Caki2 (cell line): ENCODE data around the gene LRRC73. TPM values are rescaled to one million over a fixed set of nuclear protein-coding genes. Genes with fewer than 3 reads are reported as not detected.

ENCODE experiments used
- DNase-seq: peaks from one replicate; pipeline ENCODE4 v3.0.0-alpha.2; 2015; ENCODE audit warnings: low read depth
- in situ Hi-C: cut with HindIII; loops from 2 replicates; pipeline ENCODE4 v1.10.0; 2016; ENCODE audit warnings: low sequenced_read_pairs, low pct_unique_long_range_greater_than_20kb, mixed read lengths
- total RNA-seq: library from RNA; depleted of rRNA; stranded (reverse); fragments of >200 nt; shearing (Covaris generic); gene quantifications from 2 replicates; pipeline ENCODE4 v1.2.3, GENCODE V29; 2014; ENCODE audit warnings: low replicate concordance

The LRRC73 gene
- total RNA-seq, 1 experiment from 2014 or later: 0.20 TPM

GRCh38 chr6:43496370-43497128 lies 13.6 kb downstream of the LRRC73 start:
- in situ Hi-C loops: no loop called here
- DNase-seq: no peak

- in situ Hi-C loops: no loop called here
- DNase-seq: no peak
Observed at GRCh38 chr6:43495409-43495941, 14.7 kb downstream of the LRRC73 start.

DNA sequence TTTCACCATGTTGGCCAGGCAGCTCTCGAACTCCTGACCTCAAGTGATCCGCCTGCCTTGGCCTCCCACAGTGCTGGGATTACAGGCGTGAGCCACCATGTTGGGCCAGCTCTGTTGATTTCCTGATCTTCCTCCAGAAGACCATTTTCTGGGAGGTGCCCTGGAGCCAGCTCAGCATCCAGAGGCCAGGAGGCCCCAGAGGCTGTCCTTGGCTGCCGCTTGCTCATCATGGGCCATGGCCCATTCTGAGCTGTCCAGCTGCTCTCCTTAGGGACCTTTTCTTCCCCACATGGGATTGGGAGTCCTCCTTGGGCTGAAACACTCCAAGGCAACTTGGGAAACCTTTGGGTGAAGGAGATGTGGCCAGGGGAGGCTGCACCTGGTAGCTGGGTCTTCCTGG lies 15.4 kb downstream of the LRRC73 start:
- in situ Hi-C loops: no loop called here
- no peak for DNase-seq

GRCh38 chr6:43494321-43494720 lies 15.8 kb downstream of the LRRC73 start:
- DNase-seq: no peak
- in situ Hi-C loops: no loop called here

DNA sequence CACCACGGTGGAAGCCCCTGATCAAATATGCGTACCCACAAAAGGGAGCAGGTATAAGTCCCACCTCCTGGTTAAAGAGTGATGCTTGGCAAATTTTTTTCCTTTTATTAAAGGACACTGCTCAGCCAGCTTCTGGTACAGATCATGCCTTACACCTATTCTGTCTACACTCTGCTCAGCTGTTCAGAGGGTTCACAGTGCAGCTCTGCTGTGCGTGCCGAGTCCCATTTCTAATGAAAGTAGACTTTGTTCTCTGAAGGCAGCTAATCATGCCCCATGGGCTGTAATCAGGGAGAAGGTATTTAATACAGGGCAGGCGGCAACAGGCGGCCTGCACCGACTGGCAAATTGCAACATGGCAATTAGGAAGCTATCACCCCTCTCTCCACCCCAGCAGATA lies 16.3 kb downstream of the LRRC73 start:
- no peak for DNase-seq
- in situ Hi-C loops: no loop called here

DNA sequence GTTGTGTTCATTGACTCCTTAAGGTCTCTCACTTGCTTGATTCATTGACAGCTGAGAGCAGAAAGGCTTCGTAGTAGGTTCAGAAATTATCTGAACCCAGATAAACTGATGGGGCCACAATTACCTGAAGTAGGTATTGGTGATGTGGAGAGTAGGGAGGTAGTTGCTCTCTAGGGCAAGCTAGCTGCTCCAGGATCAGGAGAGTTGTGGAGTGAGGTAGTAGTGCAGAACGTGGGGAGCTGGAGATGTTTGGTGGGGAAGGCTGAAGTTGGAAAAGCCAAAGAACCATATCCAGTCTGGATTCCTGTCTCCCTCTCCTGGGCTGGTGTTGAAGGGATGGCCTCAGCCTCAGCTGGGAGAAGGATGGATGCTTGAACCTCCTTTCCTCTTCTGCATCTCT lies 16.9 kb downstream of the LRRC73 start:
- in situ Hi-C loops: no loop called here
- no peak for DNase-seq

- in situ Hi-C loops: no loop called here
- DNase-seq: no peak
Observed at GRCh38 chr6:43492673-43493072, 17.5 kb downstream of the LRRC73 start.

GRCh38 chr6:43491750-43492661 lies 18.1 kb downstream of the LRRC73 start:
- in situ Hi-C loops: no loop called here
- DNase-seq: no peak

GRCh38 chr6:43490523-43490939 lies 19.6 kb downstream of the LRRC73 start:
- DNase-seq: no peak
- in situ Hi-C loops: no loop called here

DNA sequence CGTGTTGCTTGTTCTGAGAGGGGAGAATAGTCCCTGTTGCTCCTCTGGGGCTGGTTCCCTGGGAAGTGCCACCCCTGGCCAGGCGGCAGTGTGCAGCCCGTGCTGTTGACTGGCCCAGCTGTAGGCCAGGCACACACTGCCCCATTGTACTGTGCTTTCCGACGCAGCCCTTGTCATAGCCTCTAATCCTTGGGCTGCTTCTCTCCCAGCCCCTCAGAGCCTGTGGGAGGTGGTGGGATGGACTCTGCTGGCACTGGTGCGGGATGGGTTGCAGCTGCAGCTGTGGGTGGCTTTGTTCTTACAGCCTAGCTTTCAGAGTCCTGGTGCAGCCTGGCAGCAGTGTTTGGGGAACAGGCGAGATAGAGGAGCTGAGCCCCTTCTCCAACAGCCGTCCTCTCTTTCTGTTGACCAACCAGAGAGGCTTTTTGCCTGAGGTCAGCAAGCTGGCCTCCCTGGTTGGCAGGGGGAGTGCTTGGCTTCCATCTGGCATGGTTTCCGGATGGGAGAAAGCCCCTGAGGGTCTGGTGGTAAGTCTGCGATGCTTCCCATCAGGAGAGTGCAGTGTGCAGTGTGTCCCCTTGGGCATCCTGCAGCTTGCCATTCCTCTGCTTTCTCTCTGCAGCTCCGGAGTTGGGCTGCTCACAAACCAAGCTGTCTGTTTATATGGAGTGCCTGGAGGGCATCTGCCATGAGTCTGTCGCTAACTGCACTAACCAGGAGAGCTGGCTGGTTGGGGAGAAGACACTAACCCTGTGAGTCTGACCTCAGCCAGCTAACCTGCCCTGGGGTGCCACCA lies 20.7 kb downstream of the LRRC73 start:
- DNase-seq: no peak
- in situ Hi-C loops: no loop called here

DNA sequence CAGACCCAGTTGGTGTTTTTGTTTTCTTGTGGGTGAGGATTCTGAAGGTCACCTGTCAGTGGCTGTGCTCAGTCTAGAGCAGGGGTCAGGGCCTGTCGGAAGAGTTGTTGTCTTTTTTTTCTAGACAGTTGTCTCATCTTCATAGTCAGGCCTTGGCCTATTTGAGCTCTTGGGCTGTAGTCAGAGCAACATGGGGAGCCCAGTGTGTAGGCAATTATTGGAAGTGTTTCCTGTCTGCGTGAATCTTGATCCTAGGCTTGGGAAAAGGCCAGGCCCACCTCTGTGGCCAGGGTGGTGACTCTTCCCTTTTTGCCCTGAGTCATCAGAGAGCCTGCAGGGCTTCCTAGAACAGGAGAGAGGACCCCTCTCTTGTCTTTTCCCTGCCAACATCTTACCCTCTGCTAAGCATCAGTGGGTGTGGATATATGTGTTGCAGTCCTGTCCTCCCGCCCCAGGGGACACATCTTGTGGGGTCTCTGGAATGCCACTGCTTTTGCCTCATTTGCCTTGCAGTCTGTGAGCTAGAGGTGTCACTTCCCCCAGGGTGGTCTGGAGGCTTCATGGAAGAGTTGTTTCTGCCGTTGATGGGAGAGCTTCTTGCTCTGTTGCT lies 21.4 kb downstream of the LRRC73 start:
- in situ Hi-C loops: no loop called here
- DNase-seq: no peak

- in situ Hi-C loops: no loop called here
Observed at GRCh38 chr6:43481591-43482236, 28.4 kb downstream of the LRRC73 start.

GRCh38 chr6:43481075-43481474 lies 29.1 kb downstream of the LRRC73 start:
- in situ Hi-C loops: no loop called here
- no peak for DNase-seq

More at GRCh38 chr6:43481591-43482236, 28.4 kb downstream of the LRRC73 start:
- peak; percentile 35 for DNase-seq

DNA sequence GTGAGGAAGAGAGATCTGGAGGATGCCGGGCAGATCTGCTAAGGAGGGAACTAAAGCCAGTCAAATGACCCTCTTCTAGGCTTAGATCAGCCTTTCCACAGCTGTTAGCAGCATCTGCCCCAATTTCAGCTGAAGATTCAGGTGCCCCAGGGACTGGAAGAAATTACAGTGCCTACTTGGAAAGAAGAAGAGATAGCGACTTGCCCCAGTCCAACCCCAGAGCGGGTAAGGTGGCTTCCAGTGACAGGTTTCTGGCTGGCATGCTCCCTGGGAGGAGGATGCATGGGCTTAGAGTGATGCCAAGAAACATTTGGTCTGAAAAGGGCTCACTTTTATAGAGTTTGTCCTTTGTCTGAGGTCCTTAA lies 32.2 kb downstream of the LRRC73 start:
- in situ Hi-C loops: no loop called here
- DNase-seq: no peak

DNA sequence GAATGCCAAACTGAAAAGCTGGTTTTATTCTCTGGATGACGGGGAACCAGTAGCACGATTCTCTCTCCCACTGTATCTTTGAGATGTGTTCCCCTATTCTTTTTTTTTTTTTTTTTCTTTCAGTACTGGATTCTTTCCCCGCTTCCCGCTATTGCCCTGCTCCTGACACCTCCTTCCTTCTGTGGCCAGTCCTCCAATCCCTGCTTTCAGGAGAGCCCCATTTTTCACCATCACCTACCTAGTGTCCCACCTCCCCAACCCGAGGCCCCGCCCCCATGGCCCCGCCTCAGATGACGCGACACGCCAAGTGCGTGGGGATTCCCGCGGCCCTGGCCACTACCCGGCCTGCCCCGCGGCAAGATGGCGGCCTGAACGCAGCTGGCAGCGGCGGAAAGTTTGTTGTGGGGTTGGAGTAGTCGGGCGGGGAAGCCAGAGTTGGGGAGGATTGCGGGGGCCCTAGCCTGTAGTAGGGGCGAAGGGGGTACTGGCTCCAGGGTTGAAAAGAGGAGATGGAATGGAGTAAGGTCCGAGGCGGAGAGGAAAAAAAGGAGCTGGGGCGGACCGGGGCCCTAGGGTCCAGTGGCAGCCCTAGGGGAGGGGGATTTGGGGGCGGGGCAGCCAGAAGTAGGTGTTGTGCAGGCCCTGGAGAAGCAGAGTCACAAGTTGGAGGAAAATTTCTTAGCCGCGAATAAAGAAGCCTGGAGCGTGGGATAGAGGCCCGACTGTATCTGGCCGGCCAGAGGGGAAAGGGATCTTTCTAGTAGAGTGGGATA lies 32.7 kb downstream of the LRRC73 start, which contains the start of gene TJAP1:
Gene TJAP1, plus strand, starts transcription at position 336 of the 773 bp plus-strand sequence. CDS start 21,432 bp downstream, outside the sequence.
- in situ Hi-C loops: no loop called here
- peak; percentile 72 for DNase-seq

DNA sequence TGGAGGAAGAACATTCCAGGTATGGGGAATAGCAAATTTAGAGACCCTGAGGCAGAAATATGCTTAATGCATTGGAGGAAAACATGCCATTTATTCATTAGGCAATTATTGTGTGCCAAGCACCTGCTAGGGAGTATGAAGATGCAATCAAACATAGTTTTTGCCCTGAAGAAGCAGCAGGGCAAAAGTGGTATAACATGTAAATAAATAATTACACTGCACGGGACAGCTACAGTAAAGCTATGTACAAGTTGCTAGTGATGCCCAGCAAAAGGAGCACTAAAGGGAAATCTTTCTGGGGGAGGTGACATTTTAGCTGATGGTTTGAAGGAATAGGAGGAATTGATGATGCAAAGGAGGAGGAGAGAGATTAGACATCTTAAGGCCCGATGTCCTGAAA lies 33.4 kb downstream of the LRRC73 start:
- in situ Hi-C loops: no loop called here
- no peak for DNase-seq

DNA sequence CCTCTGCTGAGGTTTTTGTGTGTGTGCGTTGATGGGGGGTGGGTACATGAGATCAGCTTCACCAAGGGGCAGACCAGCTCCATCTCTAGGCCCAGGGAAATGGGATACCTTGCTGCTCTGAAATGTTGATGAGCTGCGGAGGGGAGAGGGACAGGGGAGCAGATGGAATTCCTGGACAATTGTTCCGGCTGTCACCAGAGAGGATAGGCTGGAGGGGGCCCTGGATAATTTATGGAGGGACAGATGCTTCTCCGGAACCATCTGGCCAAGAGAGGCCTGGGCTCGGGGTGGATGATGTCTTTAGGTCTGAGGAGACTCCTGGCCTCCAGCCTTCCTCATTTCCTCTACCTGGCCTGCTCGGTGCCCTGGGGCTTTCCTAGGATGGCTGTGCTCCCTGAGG lies 34.6 kb downstream of the LRRC73 start:
- DNase-seq: no peak
- in situ Hi-C loops: no loop called here
